Liver (tissue), 9 donors: Measurements from ENCODE around the gene SLC16A14. TPM values are rescaled to one million over a fixed set of nuclear protein-coding genes. Genes with fewer than 3 reads are reported as not detected.

Experiments
- DNase-seq: peaks from one replicate; pipeline ENCODE4 v3.0.0-alpha.2; 2017; ENCODE audit warnings: low spot score
- H3K27ac ChIP-seq, 2 donors: one replicate each; pipeline ENCODE4 v1.7.0; 2013; ENCODE audit warnings: inconsistent platforms in 2 of 2, low read length in 2 of 2, control low read depth in 1 of 2, low read depth in 1 of 2, mild to moderate bottlenecking in 1 of 2
- H3K27me3 ChIP-seq, 4 donors: one replicate each; pipeline versions ENCODE4 v1.6.1 to v1.7.0; 2013; ENCODE audit warnings: low read length in 3 of 4, inconsistent platforms in 1 of 4, mild to moderate bottlenecking in 1 of 4, moderate library complexity in 1 of 4; ENCODE audit not compliant: control insufficient read depth in 4 of 4, insufficient read depth in 4 of 4
- H3K36me3 ChIP-seq, 4 donors: one replicate each; pipeline versions ENCODE4 v1.6.1 to v1.7.0; 2013; ENCODE audit warnings: low read length in 3 of 4, mild to moderate bottlenecking in 3 of 4, low read depth in 1 of 4, moderate library complexity in 1 of 4; ENCODE audit not compliant: control insufficient read depth in 4 of 4, insufficient read depth in 3 of 4
- H3K4me1 ChIP-seq, 4 donors: one replicate each; pipeline versions ENCODE4 v1.6.1 to v1.7.0; 2013; ENCODE audit warnings: low read length in 3 of 4, mild to moderate bottlenecking in 3 of 4, moderate library complexity in 1 of 4; ENCODE audit not compliant: control insufficient read depth in 4 of 4, insufficient read depth in 4 of 4
- H3K4me3 ChIP-seq, 3 donors: one replicate each; pipeline versions ENCODE4 v1.6.1 to v1.7.0; 2013; ENCODE audit warnings: low read length in 3 of 3, control low read depth in 1 of 3, low read depth in 1 of 3, mild to moderate bottlenecking in 1 of 3
- H3K9ac ChIP-seq, 2 donors: one replicate each; pipeline ENCODE4 v1.7.0; 2013; ENCODE audit warnings: low read length in 2 of 2, mild to moderate bottlenecking in 2 of 2, moderate library complexity in 2 of 2, control low read depth in 1 of 2, low read depth in 1 of 2
- H3K9me3 ChIP-seq, 4 donors: one replicate each; pipeline versions ENCODE4 v1.6.1 to v1.7.0; 2013; ENCODE audit warnings: low read length in 3 of 4; ENCODE audit not compliant: control insufficient read depth in 4 of 4
- EGR1 ChIP-seq, 2 donors: IDR thresholded peaks; 2 replicates each; pipeline ENCODE4 v1.6.1; 2016 to 2018; ENCODE audit warnings: antibody characterized with exemption in 2 of 2, low read depth in 2 of 2
- GABPA ChIP-seq, 2 donors: IDR thresholded peaks in 1 of 2; conservative IDR thresholded peaks in 1 of 2; 2 replicates each; pipeline ENCODE4 v1.6.1; 2016; ENCODE audit warnings: antibody characterized with exemption in 2 of 2, mild to moderate bottlenecking in 1 of 2, moderate library complexity in 1 of 2
- HNF4A ChIP-seq, 2 donors: conservative IDR thresholded peaks; 2 replicates each; pipeline ENCODE4 v1.6.1; 2016; ENCODE audit warnings: antibody characterized with exemption in 2 of 2, mild to moderate bottlenecking in 2 of 2
- JUND ChIP-seq, 2 donors: IDR thresholded peaks; 2 replicates each; pipeline ENCODE4 v1.6.1; 2016; ENCODE audit warnings: antibody characterized with exemption in 2 of 2
- NR2F2 ChIP-seq: IDR thresholded peaks from 2 replicates; pipeline ENCODE4 v1.6.1; 2016; ENCODE audit warnings: antibody characterized with exemption
- RAD21 ChIP-seq, 2 donors: IDR thresholded peaks; 2 replicates each; pipeline ENCODE4 v1.6.1; 2016; ENCODE audit warnings: antibody characterized with exemption in 2 of 2, mild to moderate bottlenecking in 2 of 2
- RXRA ChIP-seq, 2 donors: IDR thresholded peaks; 2 replicates each; pipeline ENCODE4 v1.6.1; 2017 to 2018; ENCODE audit warnings: antibody characterized with exemption in 2 of 2, mild to moderate bottlenecking in 1 of 2
- TAF1 ChIP-seq: conservative IDR thresholded peaks from 2 replicates; pipeline ENCODE4 v1.6.1; 2016; ENCODE audit warnings: antibody characterized with exemption, mild to moderate bottlenecking
- WGBS: extraction: QIAGEN DNeasy Blood & Tissue Kit; methylation state at CpG from one replicate; pipeline ENCODE4 v1.1.7; 2013; 5-methylcytosine and 5-hydroxymethylcytosine counted together
- polyA plus RNA-seq, 2 donors: library from polyadenylated mRNA; stranded (reverse) in 1 of 2; unstranded in 1 of 2; fragments of 200-250 nt in 1 of 2; fragments of >200 nt in 1 of 2; fragmentation: Nextera tagmentation in 1 of 2; extraction: Ambion mirVana in 1 of 2; gene quantifications; one replicate each; pipeline versions ENCODE4 v1.2.1 to v1.2.3, GENCODE V29; 2013 to 2015
- total RNA-seq, 2 donors: library from RNA; depleted of rRNA; stranded (reverse); fragments of >200 nt; gene quantifications; one replicate each; pipeline ENCODE4 v1.2.3, GENCODE V29; 2014
- TF ChIP-seq, protein P1 (sequence below): fragments of 150-350 bp; IDR thresholded peaks from 2 replicates; pipeline ENCODE4 v1.5.1; 2017; ENCODE audit warnings: improper control_type of control experiment, low read depth, low read length; ENCODE audit not compliant: missing input control
- TF ChIP-seq, protein P2 (sequence below): IDR thresholded peaks from 2 replicates; pipeline ENCODE4 v1.6.1; 2016; ENCODE audit warnings: antibody characterized with exemption
- TF ChIP-seq, protein P3 (sequence below): IDR thresholded peaks from 2 replicates; pipeline ENCODE4 v1.6.1; 2016; ENCODE audit warnings: antibody characterized with exemption
- TF ChIP-seq, protein P4 (sequence below): IDR thresholded peaks from 2 replicates; pipeline ENCODE4 v1.6.1; 2016; ENCODE audit warnings: antibody characterized with exemption
- donor health status: healthy.
- donor health status: healthy.
- donor health status: healthy.
- donor health status: healthy.
- donor health status: healthy.

Gene SLC16A14
- total and polyA plus RNA-seq, 4 donors: 0.28 to 3.7 (median 1.1) TPM

DNA sequence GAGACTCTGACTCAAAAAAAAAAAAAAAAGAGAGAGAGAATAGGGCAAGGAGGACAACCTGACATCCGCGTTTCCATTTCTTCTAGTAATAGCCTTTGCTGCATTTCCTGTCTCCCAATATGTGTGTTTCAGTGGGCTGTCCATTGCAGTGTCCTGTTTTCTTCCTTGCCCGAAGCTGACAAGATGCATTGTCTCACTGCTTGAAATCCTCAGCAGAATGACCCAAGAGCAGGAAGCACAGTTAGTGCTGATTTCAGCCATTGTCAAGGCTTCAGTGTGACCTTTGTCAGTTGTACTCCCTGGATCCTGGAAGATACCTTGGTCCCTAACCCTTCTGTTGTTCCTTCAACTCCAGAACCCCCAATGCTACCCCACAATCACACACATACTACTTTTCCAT, 71.2 kb downstream of the SLC16A14 start:
- Histone ChIP-seq H3K4me3 (no peak overlapping the region), H3K36me3 (no peaks in the 10 kb centered on the region), H3K27me3 (no peaks in the 10 kb centered on the region), H3K27ac (no peak overlapping the region), H3K4me1 (no peaks in the 10 kb centered on the region), H3K9me3 (no peaks in the 10 kb centered on the region), H3K9ac (no peak overlapping the region)
- TF ChIP-seq, protein P1, sequence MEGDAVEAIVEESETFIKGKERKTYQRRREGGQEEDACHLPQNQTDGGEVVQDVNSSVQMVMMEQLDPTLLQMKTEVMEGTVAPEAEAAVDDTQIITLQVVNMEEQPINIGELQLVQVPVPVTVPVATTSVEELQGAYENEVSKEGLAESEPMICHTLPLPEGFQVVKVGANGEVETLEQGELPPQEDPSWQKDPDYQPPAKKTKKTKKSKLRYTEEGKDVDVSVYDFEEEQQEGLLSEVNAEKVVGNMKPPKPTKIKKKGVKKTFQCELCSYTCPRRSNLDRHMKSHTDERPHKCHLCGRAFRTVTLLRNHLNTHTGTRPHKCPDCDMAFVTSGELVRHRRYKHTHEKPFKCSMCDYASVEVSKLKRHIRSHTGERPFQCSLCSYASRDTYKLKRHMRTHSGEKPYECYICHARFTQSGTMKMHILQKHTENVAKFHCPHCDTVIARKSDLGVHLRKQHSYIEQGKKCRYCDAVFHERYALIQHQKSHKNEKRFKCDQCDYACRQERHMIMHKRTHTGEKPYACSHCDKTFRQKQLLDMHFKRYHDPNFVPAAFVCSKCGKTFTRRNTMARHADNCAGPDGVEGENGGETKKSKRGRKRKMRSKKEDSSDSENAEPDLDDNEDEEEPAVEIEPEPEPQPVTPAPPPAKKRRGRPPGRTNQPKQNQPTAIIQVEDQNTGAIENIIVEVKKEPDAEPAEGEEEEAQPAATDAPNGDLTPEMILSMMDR: no peak
- TF ChIP-seq RAD21 (IDR thresholded peaks at IDR 0.05): no peak
- no peak for TF ChIP-seq GABPA (IDR thresholded peaks at IDR 0.05 in 1 of 2, conservative IDR thresholded peaks at IDR 0.05 in 1 of 2)
- TF ChIP-seq NR2F2: no peak
- TF ChIP-seq RXRA (IDR thresholded peaks at IDR 0.05): no peak
- no peak for TF ChIP-seq EGR1 (IDR thresholded peaks at IDR 0.05; ENCODE audit: low read depth in 2 of 2)
- TF ChIP-seq HNF4A (conservative IDR thresholded peaks at IDR 0.05): no peak
- TF ChIP-seq, protein P2, sequence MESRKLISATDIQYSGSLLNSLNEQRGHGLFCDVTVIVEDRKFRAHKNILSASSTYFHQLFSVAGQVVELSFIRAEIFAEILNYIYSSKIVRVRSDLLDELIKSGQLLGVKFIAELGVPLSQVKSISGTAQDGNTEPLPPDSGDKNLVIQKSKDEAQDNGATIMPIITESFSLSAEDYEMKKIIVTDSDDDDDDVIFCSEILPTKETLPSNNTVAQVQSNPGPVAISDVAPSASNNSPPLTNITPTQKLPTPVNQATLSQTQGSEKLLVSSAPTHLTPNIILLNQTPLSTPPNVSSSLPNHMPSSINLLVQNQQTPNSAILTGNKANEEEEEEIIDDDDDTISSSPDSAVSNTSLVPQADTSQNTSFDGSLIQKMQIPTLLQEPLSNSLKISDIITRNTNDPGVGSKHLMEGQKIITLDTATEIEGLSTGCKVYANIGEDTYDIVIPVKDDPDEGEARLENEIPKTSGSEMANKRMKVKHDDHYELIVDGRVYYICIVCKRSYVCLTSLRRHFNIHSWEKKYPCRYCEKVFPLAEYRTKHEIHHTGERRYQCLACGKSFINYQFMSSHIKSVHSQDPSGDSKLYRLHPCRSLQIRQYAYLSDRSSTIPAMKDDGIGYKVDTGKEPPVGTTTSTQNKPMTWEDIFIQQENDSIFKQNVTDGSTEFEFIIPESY: no peak
- 87% methylated on average over 3 of the region's 3 CpGs for WGBS
- no peak for DNase-seq

DNA sequence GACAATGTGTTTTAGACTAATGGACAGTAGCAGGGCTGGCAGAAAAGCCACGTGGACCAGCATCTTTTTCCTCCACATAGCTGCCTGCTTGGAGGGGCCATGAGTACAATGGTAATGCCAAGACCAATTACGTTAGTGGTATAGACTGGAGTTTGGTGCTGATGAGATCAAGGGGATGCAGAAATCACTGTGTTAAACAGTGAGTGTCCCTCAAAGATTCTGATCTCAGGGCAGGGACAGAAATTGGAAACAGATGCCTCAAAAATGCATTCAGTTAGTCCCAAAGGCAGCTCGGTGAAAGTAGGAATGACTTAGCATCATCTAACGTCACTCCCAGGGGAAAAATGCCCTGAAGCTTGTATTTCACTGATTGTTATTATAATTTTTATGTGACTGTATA, 72.4 kb downstream of the SLC16A14 start:
- 96% methylated on average over 4 of the region's 4 CpGs for WGBS
- TF ChIP-seq, protein P3, sequence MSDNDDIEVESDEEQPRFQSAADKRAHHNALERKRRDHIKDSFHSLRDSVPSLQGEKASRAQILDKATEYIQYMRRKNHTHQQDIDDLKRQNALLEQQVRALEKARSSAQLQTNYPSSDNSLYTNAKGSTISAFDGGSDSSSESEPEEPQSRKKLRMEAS: no peak
- TF ChIP-seq TAF1 (no peak), RXRA (IDR thresholded peaks at IDR 0.05) (no peak), JUND (IDR thresholded peaks at IDR 0.05) (no peak), EGR1 (IDR thresholded peaks at IDR 0.05; ENCODE audit: low read depth in 2 of 2) (no peak), HNF4A (conservative IDR thresholded peaks at IDR 0.05) (no peak)
- TF ChIP-seq, protein P2: no peak
- TF ChIP-seq, protein P4, sequence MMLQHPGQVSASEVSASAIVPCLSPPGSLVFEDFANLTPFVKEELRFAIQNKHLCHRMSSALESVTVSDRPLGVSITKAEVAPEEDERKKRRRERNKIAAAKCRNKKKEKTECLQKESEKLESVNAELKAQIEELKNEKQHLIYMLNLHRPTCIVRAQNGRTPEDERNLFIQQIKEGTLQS: no peak

More for the DNA sequence above, 72.4 kb downstream of the SLC16A14 start:
- no peaks in the 10 kb centered on the region for H3K9me3 ChIP-seq
- no peaks in the 10 kb centered on the region for H3K4me1 ChIP-seq
- H3K4me3 ChIP-seq: no peak overlapping the region
- DNase-seq: no peak
- no peaks in the 10 kb centered on the region for H3K36me3 ChIP-seq
- no peak overlapping the region for H3K27ac ChIP-seq
- no peaks in the 10 kb centered on the region for H3K27me3 ChIP-seq
- no peak overlapping the region for H3K9ac ChIP-seq
